Activated B cell treated with CpG ODN at 0.5 μM for 24 hours (primary cell): ENCODE measurements around the gene CCDC197. TPM values are rescaled to one million over a fixed set of nuclear protein-coding genes. Genes with fewer than 3 reads are reported as not detected.

Experiments
- ATAC-seq: fragments of 200-7000 bp; cut with Tn5 transposase; one replicate; pipeline ENCODE4 v1.10.0; 2021; ENCODE audit warnings: low read depth, mild to moderate bottlenecking, moderate library complexity
- CTCF ChIA-PET: fragments of 350-600 bp; sonication (Branson Sonifier 250); formaldehyde crosslinking; loops from one replicate; lab custom pipeline; 2021; ENCODE audit warnings: antibody characterized with exemption; lab: Charles Lee
- POLR2A ChIA-PET: fragments of 350-600 bp; sonication (Branson Sonifier 250); formaldehyde crosslinking; loops from one replicate; lab custom pipeline; 2021; ENCODE audit warnings: antibody characterized with exemption; lab: Charles Lee
- DNase-seq: peaks from one replicate; pipeline ENCODE4 v3.0.0; 2022
- H3K27ac Mint-ChIP-seq: one replicate; pipeline ENCODE4 v1.8.0; 2020; ENCODE audit warnings: mixed read lengths
- H3K27me3 Mint-ChIP-seq: one replicate; pipeline ENCODE4 v1.8.0; 2021; ENCODE audit warnings: mixed read lengths
- H3K36me3 Mint-ChIP-seq: one replicate; pipeline ENCODE4 v1.8.0; 2021; ENCODE audit warnings: low read depth, mixed read lengths
- H3K4me1 Mint-ChIP-seq: one replicate; pipeline ENCODE4 v1.8.0; 2021; ENCODE audit warnings: mixed read lengths
- H3K4me3 Mint-ChIP-seq: one replicate; pipeline ENCODE4 v1.8.0; 2020; ENCODE audit warnings: mild to moderate bottlenecking, mixed read lengths
- H3K9me3 Mint-ChIP-seq: one replicate; pipeline ENCODE4 v1.8.0; 2020; ENCODE audit warnings: mixed read lengths
- intact Hi-C: fragments of 100-400 bp; cut with micrococcal nuclease; formaldehyde crosslinking; loops from one replicate; pipeline ENCODE4 v1.15.1; 2024
- total RNA-seq: library from RNA; stranded (reverse); gene quantifications from 2 replicates; pipeline ENCODE4 v1.2.3, GENCODE V29; 2022
- TF ChIP-seq, protein P1 (sequence below): fragments of 200-600 bp; IDR thresholded peaks from one replicate; pipeline ENCODE4 v1.8.0; 2022; ENCODE audit warnings: antibody characterized with exemption, mild to moderate bottlenecking

Gene CCDC197
- total RNA-seq, 1 donor from 2014 or later, result not detected

DNA sequence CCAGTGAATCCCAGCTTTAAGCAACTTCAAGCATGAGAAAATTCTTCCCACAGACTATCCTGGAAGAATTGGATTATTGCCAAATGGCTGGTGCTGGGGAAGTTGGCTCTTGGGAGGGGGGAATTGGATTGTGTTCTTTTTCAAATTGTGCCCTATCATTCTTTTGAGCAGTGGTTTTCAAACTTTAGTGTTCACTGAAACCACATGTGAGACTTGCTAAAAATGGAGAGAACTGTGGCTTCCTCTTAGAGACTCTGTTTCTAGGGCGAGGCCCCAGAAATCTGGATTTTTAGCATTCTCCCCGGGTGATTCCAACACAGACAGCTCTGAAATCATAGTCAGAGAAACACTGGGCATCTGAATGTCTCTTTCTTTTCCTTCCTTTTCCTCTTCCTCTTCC lies 14.7 kb downstream of the CCDC197 start:
- Mint-ChIP-seq H3K27me3 (peaks cover 34% of the 10 kb centered on the region), H3K4me1 (peaks cover 4% of the 10 kb centered on the region), H3K36me3 (no peaks in the 10 kb centered on the region), H3K4me3 (no peak overlapping the region), H3K27ac (no peak overlapping the region), H3K9me3 (no peaks in the 10 kb centered on the region)
- ATAC-seq (no peak), DNase-seq (no peak)
- ChIA-PET POLR2A (no interaction called here), CTCF (no interaction called here)
- intact Hi-C loops, result no loop called here
- TF ChIP-seq, protein P1, sequence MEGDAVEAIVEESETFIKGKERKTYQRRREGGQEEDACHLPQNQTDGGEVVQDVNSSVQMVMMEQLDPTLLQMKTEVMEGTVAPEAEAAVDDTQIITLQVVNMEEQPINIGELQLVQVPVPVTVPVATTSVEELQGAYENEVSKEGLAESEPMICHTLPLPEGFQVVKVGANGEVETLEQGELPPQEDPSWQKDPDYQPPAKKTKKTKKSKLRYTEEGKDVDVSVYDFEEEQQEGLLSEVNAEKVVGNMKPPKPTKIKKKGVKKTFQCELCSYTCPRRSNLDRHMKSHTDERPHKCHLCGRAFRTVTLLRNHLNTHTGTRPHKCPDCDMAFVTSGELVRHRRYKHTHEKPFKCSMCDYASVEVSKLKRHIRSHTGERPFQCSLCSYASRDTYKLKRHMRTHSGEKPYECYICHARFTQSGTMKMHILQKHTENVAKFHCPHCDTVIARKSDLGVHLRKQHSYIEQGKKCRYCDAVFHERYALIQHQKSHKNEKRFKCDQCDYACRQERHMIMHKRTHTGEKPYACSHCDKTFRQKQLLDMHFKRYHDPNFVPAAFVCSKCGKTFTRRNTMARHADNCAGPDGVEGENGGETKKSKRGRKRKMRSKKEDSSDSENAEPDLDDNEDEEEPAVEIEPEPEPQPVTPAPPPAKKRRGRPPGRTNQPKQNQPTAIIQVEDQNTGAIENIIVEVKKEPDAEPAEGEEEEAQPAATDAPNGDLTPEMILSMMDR, result no peak

DNA sequence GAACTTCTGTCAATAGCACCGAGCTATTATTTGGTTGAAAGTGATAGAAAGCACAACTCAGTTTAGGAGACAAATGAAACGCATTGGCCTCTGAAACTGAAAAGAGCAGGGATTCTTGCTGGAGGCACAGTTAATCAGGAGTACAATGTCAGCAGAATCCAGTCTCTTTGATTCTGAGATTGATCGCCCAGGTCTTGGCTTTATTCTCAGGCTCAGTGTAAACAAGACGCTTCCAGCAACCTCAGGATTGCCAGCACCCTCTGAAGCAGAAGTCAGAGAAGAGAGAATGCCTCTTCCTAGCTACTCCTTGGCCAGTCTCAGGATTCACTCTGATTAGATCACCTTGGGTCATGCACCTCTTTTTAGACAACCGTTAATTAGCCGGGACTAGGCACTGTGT lies 17.3 kb downstream of the CCDC197 start:
- TF ChIP-seq, protein P1, result no peak
- ATAC-seq (no peak), DNase-seq (no peak)
- CTCF ChIA-PET, result interaction anchor here (0.6 to 0.8 kb wide), 2 partner anchors 75 to 123 kb away, joined by 3 read pairs; no protein-coding TSS in a partner anchor
- Mint-ChIP-seq H3K27ac (no peak overlapping the region), H3K4me3 (no peak overlapping the region), H3K4me1 (peaks cover 4% of the 10 kb centered on the region), H3K9me3 (no peaks in the 10 kb centered on the region), H3K36me3 (no peaks in the 10 kb centered on the region), H3K27me3 (peaks cover 21% of the 10 kb centered on the region)
- POLR2A ChIA-PET, result no interaction called here
- intact Hi-C loops, result no loop called here

DNA sequence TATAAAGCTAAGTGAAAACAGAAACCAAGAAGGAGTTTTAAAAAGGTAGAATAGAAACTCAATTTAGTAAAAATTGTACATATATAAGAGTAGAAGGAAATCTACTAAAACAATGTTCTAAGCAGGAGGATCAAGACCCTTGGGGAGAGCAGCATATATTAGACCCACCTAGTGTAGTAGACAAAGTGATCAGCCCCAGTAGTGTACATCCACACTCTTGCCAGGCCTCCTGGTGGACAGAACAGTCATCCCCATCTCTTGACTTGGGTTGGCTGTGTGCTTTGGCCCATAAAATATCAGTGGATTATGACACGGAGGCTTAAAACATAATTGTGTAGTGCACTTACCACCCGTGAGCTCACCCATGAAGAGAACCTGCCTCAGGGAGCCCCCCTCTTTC lies 18.1 kb downstream of the CCDC197 start:
- Mint-ChIP-seq H3K27ac (no peak overlapping the region), H3K9me3 (no peaks in the 10 kb centered on the region), H3K4me3 (no peak overlapping the region), H3K36me3 (no peaks in the 10 kb centered on the region), H3K4me1 (peaks cover 4% of the 10 kb centered on the region), H3K27me3 (peaks cover 17% of the 10 kb centered on the region)
- DNase-seq, result no peak
- ChIA-PET POLR2A (no interaction called here), CTCF (no interaction called here)
- TF ChIP-seq, protein P1, result no peak
- intact Hi-C loops, result no loop called here
- ATAC-seq, result no peak

DNA sequence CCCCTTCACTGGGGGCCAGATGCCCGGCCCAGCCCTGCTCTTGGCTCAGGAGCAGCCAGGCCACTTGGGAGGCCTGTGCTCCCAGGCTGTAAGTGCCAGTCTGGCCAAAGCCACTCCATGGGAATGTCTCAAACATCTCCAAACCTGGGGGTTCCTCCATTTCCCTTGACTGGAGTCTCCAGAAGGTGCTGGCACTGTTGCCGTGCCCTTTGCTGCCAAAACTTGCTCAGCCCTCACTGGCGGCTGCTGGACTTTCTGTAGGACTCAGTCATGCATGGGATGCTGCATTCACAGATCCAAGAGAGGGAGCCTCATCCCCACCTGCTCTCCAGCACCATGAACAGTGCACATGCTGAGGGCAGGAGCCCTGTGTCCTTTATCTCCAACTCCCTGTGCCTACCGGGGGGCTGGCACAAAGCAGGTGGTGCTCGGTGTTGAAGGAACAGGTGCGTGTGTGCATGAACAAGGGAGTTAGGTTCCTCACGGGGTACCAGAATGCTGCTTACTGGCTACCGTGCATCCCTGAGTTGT lies 19.4 kb downstream of the CCDC197 start:
- H3K27ac Mint-ChIP-seq, result no peak overlapping the region
- POLR2A ChIA-PET, result no interaction called here
- H3K27me3 Mint-ChIP-seq, result peaks cover 11% of the 10 kb centered on the region
- TF ChIP-seq, protein P1, result no peak
- H3K36me3 Mint-ChIP-seq, result no peaks in the 10 kb centered on the region
- intact Hi-C loops, result no loop called here
- H3K9me3 Mint-ChIP-seq, result no peaks in the 10 kb centered on the region
- CTCF ChIA-PET, result no interaction called here
- H3K4me3 Mint-ChIP-seq, result no peak overlapping the region
- ATAC-seq (no peak), DNase-seq (no peak)
- H3K4me1 Mint-ChIP-seq, result peaks cover 4% of the 10 kb centered on the region

DNA sequence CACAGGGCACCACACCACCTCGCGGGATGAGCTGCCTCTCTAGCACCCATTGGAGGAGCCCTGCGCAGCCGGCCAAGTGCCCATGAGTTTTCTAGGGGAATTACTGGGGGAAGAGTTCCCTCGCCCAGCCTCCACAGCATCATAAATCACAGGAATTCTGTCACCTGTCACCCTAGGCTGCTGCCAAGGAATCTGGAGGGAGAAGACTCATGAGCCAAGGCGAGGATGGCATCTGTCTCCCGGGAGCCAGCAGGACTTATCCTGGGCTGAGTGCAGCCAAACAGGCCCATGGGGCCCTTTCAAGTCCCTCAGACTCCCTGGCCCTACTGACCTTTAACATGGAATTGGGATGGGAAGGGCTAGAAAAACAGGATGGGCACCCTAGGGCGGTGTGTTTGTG lies 21.2 kb downstream of the CCDC197 start:
- intact Hi-C loops, result no loop called here

More for the DNA sequence above, 21.2 kb downstream of the CCDC197 start:
- TF ChIP-seq, protein P1, result no peak
- Mint-ChIP-seq H3K9me3 (no peaks in the 10 kb centered on the region), H3K27me3 (peaks cover 17% of the 10 kb centered on the region), H3K4me3 (no peak overlapping the region), H3K36me3 (no peaks in the 10 kb centered on the region), H3K27ac (no peak overlapping the region), H3K4me1 (no peaks in the 10 kb centered on the region)
- DNase-seq, result no peak
- ChIA-PET POLR2A (no interaction called here), CTCF (interaction anchor here (1.1 kb wide), 1 partner anchor 79 kb away, joined by 4 read pairs; no protein-coding TSS in a partner anchor)
- ATAC-seq, result no peak
